K562 (cell line): ENCODE measurements around the gene SFRP5. TPM values are rescaled to one million over a fixed set of nuclear protein-coding genes. Genes with fewer than 3 reads are reported as not detected.

ENCODE experiments used
- ATAC-seq: fragments of 200-7000 bp; cut with Tn5 transposase; 3 replicates; pipeline ENCODE4 v1.9.1; 2020; ENCODE audit warnings: moderate library complexity
- BruUV-seq: library from RNA; stranded (reverse); fragments of 400-500 nt; replicated peaks from 2 replicates; lab custom pipeline; 2021; lab: Mats Ljungman, UMichigan
- CTCF ChIA-PET: fragments of 300-600 bp; formaldehyde crosslinking; extraction: SDS; loops from one replicate; lab custom pipeline; 2021; ENCODE audit warnings: low intra/inter-chr PET ratio; lab: Yijun Ruan, JAX
- POLR2A ChIA-PET: fragments of 300-600, 350-650 bp; sonication (Branson Sonifier 250); formaldehyde crosslinking; extraction: SDS; loops from one replicate; lab custom pipeline; 2021; ENCODE audit warnings: antibody characterized with exemption, inconsistent platforms; lab: Yijun Ruan, JAX
- DNase-seq, 4 experiments: peaks; one replicate each; pipeline versions ENCODE4 v3.0.0 to v3.0.0-alpha.2; 2011 to 2018; ENCODE audit warnings: low spot score in 3 of 4, mixed read lengths in 3 of 4; ENCODE audit errors: extremely low read depth in 1 of 4
- FAIRE-seq: peaks from 2 replicates; lab custom pipeline; 2011; peaks lifted over from hg19 to GRCh38; lab: Jason Lieb, UNC
- H2AFZ ChIP-seq: 2 replicates; pipeline ENCODE4 v1.6.0; 2011; ENCODE audit warnings: low read depth, low read length, control low read depth, inconsistent platforms
- H3K27ac ChIP-seq: fragments of 200-600 bp; 3 replicates; pipeline ENCODE4 v1.8.0; 2011; ENCODE audit warnings: low read depth, mild to moderate bottlenecking, control low read depth, inconsistent platforms, low read length, moderate library complexity, mixed read lengths; ENCODE audit errors: extremely low read depth
- H3K27me3 ChIP-seq, 2 experiments: fragments of 300-600 bp in 1 of 2; 2 replicates in 1 of 2; 3 replicates in 1 of 2; pipeline versions ENCODE4 v1.6.0 to v1.8.0; 2011; ENCODE audit warnings: inconsistent platforms in 2 of 2, low read length in 2 of 2, mild to moderate bottlenecking in 1 of 2, mixed read lengths in 1 of 2, moderate library complexity in 1 of 2; ENCODE audit not compliant: control insufficient read depth in 2 of 2, insufficient read depth in 2 of 2
- H3K36me3 ChIP-seq: fragments of 300-600 bp; 3 replicates; pipeline ENCODE4 v1.8.0; 2011; ENCODE audit warnings: mild to moderate bottlenecking, low read length, inconsistent platforms; ENCODE audit not compliant: control insufficient read depth, insufficient read depth
- H3K4me1 ChIP-seq, 2 experiments: fragments of 200-600 bp in 1 of 2; replicated peaks in 1 of 2; 2 replicates in 1 of 2; 3 replicates in 1 of 2; pipeline versions ENCODE4 v1.5.1 to v1.8.0; 2011; ENCODE audit warnings: inconsistent platforms in 2 of 2, low read length in 2 of 2, mild to moderate bottlenecking in 1 of 2, mixed read lengths in 1 of 2, moderate library complexity in 1 of 2; ENCODE audit not compliant: control insufficient read depth in 2 of 2, insufficient read depth in 2 of 2
- H3K4me2 ChIP-seq: 2 replicates; pipeline ENCODE4 v1.6.1; 2011; ENCODE audit warnings: low read length, control low read depth, inconsistent platforms, mixed read lengths; ENCODE audit not compliant: insufficient read depth
- H3K4me3 ChIP-seq: fragments of 200-600 bp; sonication (generic), shearing (Covaris generic); 2 replicates; pipeline ENCODE4 v1.5.1; 2016; ENCODE audit warnings: control low read depth, inconsistent platforms
- H3K79me2 ChIP-seq: fragments of 200-600 bp; 3 replicates; pipeline ENCODE4 v1.8.0; 2011; ENCODE audit warnings: low read length, inconsistent platforms; ENCODE audit not compliant: control insufficient read depth, insufficient read depth
- H3K9ac ChIP-seq, 2 experiments: 2 replicates each; pipeline versions ENCODE4 v1.6.0 to v1.6.1; 2011; ENCODE audit warnings: low read depth in 2 of 2, low read length in 2 of 2, control low read depth in 1 of 2, inconsistent platforms in 1 of 2, mild to moderate bottlenecking in 1 of 2, mixed read lengths in 1 of 2; ENCODE audit not compliant: insufficient read depth in 1 of 2
- H3K9me1 ChIP-seq: one replicate; pipeline ENCODE4 v1.6.0; 2011; ENCODE audit warnings: inconsistent platforms, mild to moderate bottlenecking, low read length, moderate library complexity; ENCODE audit not compliant: control insufficient read depth, insufficient read depth
- H3K9me3 ChIP-seq: replicated peaks from 2 replicates; pipeline ENCODE4 v1.5.1; 2011; ENCODE audit warnings: low read depth, low read length, inconsistent platforms; ENCODE audit not compliant: control insufficient read depth, insufficient read depth
- H4K20me1 ChIP-seq: replicated peaks from 2 replicates; pipeline ENCODE4 v1.6.1; 2011; ENCODE audit warnings: low read length, inconsistent platforms, mixed read lengths; ENCODE audit not compliant: control insufficient read depth, insufficient read depth
- ATF1 ChIP-seq, 2 experiments: fragments of 450-650 bp in 1 of 2; IDR thresholded peaks; 2 replicates each; pipeline ENCODE4 v1.6.1; 2016; ENCODE audit warnings: missing compliant biosample characterization in 1 of 2, missing genetic modification characterization in 1 of 2
- ATF3 ChIP-seq, 2 experiments: fragments of 450-650 bp in 1 of 2; sonication (generic) in 1 of 2; formaldehyde crosslinking in 1 of 2; IDR thresholded peaks in 1 of 2; conservative IDR thresholded peaks in 1 of 2; 2 replicates each; pipeline versions ENCODE4 v1.6.1 to v1.8.1; 2016 to 2023; ENCODE audit warnings: mild to moderate bottlenecking in 2 of 2, moderate library complexity in 2 of 2, inconsistent platforms in 1 of 2, missing genetic modification reagents in 1 of 2
- BRCA1 ChIP-seq, 2 experiments: fragments of 450-650 bp in 1 of 2; sonication (generic) in 1 of 2; formaldehyde crosslinking in 1 of 2; IDR thresholded peaks; 2 replicates each; pipeline versions ENCODE4 v1.5.0 to v1.6.1; 2017 to 2020; ENCODE audit warnings: mild to moderate bottlenecking in 1 of 2, missing genetic modification reagents in 1 of 2
- CEBPB ChIP-seq: fragments of 450-650 bp; IDR thresholded peaks from 2 replicates; pipeline ENCODE4 v1.6.1; 2016; ENCODE audit warnings: missing genetic modification characterization, missing compliant biosample characterization
- CTCFL ChIP-seq: IDR thresholded peaks from 2 replicates; pipeline ENCODE4 v1.6.1; 2011; ENCODE audit warnings: borderline replicate concordance, low read depth, mild to moderate bottlenecking, moderate library complexity, low read length; ENCODE audit not compliant: insufficient read depth, poor library complexity, severe bottlenecking
- DACH1 ChIP-seq: fragments of 450-650 bp; IDR thresholded peaks from 2 replicates; pipeline ENCODE4 v1.6.1; 2018; ENCODE audit not compliant: partially characterized antibody
- ETS2 ChIP-seq: IDR thresholded peaks from 2 replicates; pipeline ENCODE4 v1.6.1; 2016; ENCODE audit warnings: borderline replicate concordance, missing genetic modification characterization, mild to moderate bottlenecking, moderate library complexity, missing compliant biosample characterization; ENCODE audit not compliant: poor library complexity, severe bottlenecking
- FOXK2 ChIP-seq, 2 experiments: fragments of 450-650 bp; IDR thresholded peaks in 1 of 2; conservative IDR thresholded peaks in 1 of 2; 2 replicates each; pipeline ENCODE4 v1.6.1; 2016; ENCODE audit warnings: low read depth in 2 of 2, mild to moderate bottlenecking in 1 of 2
- HSF4 ChIP-seq: fragments of 250-450 bp; sonication (Bioruptor Pico); IDR thresholded peaks from 2 replicates; pipeline ENCODE4 v2.1.2; 2022; ENCODE audit warnings: mild to moderate bottlenecking, moderate library complexity, borderline replicate concordance
- JUND ChIP-seq, 2 experiments: IDR thresholded peaks; 2 replicates in 1 of 2; 3 replicates in 1 of 2; pipeline ENCODE4 v1.6.1; 2011; ENCODE audit warnings: borderline replicate concordance in 2 of 2, low read depth in 2 of 2, low read length in 2 of 2, improper control_type of control experiment in 1 of 2, missing biosample characterization in 1 of 2, missing genetic modification characterization in 1 of 2, missing genetic modification reagents in 1 of 2
- PHTF2 ChIP-seq: fragments of 250-450 bp; sonication (Bioruptor Pico); IDR thresholded peaks from 2 replicates; pipeline ENCODE4 v1.5.0; 2021; ENCODE audit warnings: mild to moderate bottlenecking
- PREB ChIP-seq: sonication (generic); formaldehyde crosslinking; IDR thresholded peaks from 2 replicates; pipeline ENCODE4 v1.8.1; 2023; ENCODE audit warnings: mild to moderate bottlenecking, missing genetic modification reagents
- RBM34 ChIP-seq: fragments of 200-400 bp; formaldehyde crosslinking; IDR thresholded peaks from 2 replicates; pipeline ENCODE4 v1.6.1; 2018; ENCODE audit warnings: low read length, borderline replicate concordance; ENCODE audit not compliant: insufficient read depth
- TAF1 ChIP-seq: IDR thresholded peaks from 2 replicates; pipeline ENCODE4 v1.6.1; 2011; ENCODE audit warnings: mild to moderate bottlenecking, low read length, moderate library complexity; ENCODE audit not compliant: insufficient read depth, control insufficient read depth, severe bottlenecking; ENCODE audit errors: extremely low read depth
- TARDBP ChIP-seq: fragments of 450-650 bp; IDR thresholded peaks from 2 replicates; pipeline ENCODE4 v1.6.1; 2016
- ZKSCAN3 ChIP-seq: fragments of 250-450 bp; sonication (Bioruptor Pico); IDR thresholded peaks from 2 replicates; pipeline ENCODE4 v1.4.0; 2020
- WGBS: fragments of 100-300 bp; shearing (Covaris generic); methylation state at CpG from one replicate; pipeline ENCODE4 v1.1.6; 2016; ENCODE audit warnings: low coverage, mixed read lengths; ENCODE audit not compliant: insufficient coverage; ENCODE audit errors: missing lambda C conversion rate; 5-methylcytosine and 5-hydroxymethylcytosine counted together
- in situ Hi-C: fragments of 300-500 bp; cut with MboI; formaldehyde crosslinking; loops from 4 replicates; pipeline ENCODE4 v1.15.0; 2018; ENCODE audit warnings: inconsistent platforms, mixed read lengths
- intact Hi-C: fragments of 100-400 bp; cut with micrococcal nuclease; formaldehyde crosslinking; loops from 2 replicates; pipeline ENCODE4 v1.14.2; 2022
- polyA plus RNA-seq, 8 experiments: library from polyadenylated mRNA; depleted of rRNA in 4 of 8; stranded (reverse) in 5 of 8; unstranded in 3 of 8; fragments of >200 nt; fragmentation: Nextera tagmentation in 2 of 8; fragmentation: Illumina TruSeq in 1 of 8; extraction: Ambion mirVana in 2 of 8; extraction: Trizol in 1 of 8; gene quantifications; 2 replicates each; pipeline versions ENCODE4 v1.2.1 to v1.2.3, GENCODE V29; 2011 to 2014; ENCODE audit warnings: inconsistent platforms in 1 of 8, missing spikeins in 1 of 8
- total RNA-seq, 7 experiments: library from RNA; depleted of rRNA in 6 of 7; stranded (reverse); fragments of >200 nt in 6 of 7; fragmentation: Illumina TruSeq in 2 of 7; extraction: Trizol in 2 of 7; gene quantifications; 2 replicates each; pipeline versions ENCODE4 v1.2.1 to v1.2.3, GENCODE V29; 2011 to 2021; ENCODE audit warnings: low replicate concordance in 1 of 7

SFRP5 gene
- total and polyA plus RNA-seq, 9 of the 15 experiments (the other 6 are each of a cell fraction or from before 2014, with no cell fraction given) = 0.07 to 0.29 (median 0.13) TPM; not detected in 3

GRCh38 chr10:97763411-97763810 is 8.4 kb downstream of the SFRP5 start (continued):
- TF ChIP-seq CTCFL (no peak), ATF3 (IDR thresholded peaks at IDR 0.05) (no peak), ATF3 (CRISPR knock-in tag; conservative IDR thresholded peaks at IDR 0.05) (no peak)

GRCh38 chr10:97762816-97763215 is 9.0 kb downstream of the SFRP5 start:
- Histone ChIP-seq H3K4me2 (no peak overlapping the region), H2AFZ (no peak overlapping the region), H3K79me2 (no peaks in the 10 kb centered on the region), H3K36me3 (peaks cover 25% of the 10 kb centered on the region; the same call in 1 of the 3 replicates), H3K9me1 (no peaks in the 10 kb centered on the region), H4K20me1 (no peaks in the 10 kb centered on the region; the same call in 1 of the 2 replicates), H3K27me3 (no peaks in the 10 kb centered on the region), H3K9me3 (no peaks in the 10 kb centered on the region), H3K9ac (peak overlapping the region in 1 of 2 experiments; percentile 45; a peak in 1 of 4 replicates), H3K4me1 (peaks cover 0 to 12% of the 10 kb centered on the region in 2 experiments; a peak in 2 of 5 replicates), H3K4me3 (no peak overlapping the region), H3K27ac (no peak overlapping the region)
- no TSS peak for BruUV-seq
- whole genome bisulfite sequencing = 88% methylated on average over 4 of the region's 5 CpGs
- ATAC-seq = no peak
- no peak for DNase-seq
- ChIA-PET CTCF (no interaction called here), POLR2A (interaction anchor here (1.0 kb wide), 1 partner anchor 18 kb away, joined by 4 read pairs; no protein-coding TSS in a partner anchor)
- intact Hi-C loops (no loop called here), in situ Hi-C loops (loop anchor here (25.0 kb wide), 1 partner anchor 99 kb away; no protein-coding TSS in a partner anchor)
- FAIRE-seq = no peak
- no peak for TF ChIP-seq ZKSCAN3 (CRISPR knock-in tag)
- no peak for TF ChIP-seq PREB
- no peak for TF ChIP-seq DACH1
- TF ChIP-seq HSF4 = no peak
- TF ChIP-seq BRCA1 (IDR thresholded peaks at IDR 0.05) = no peak
- TF ChIP-seq BRCA1 (CRISPR knock-in tag; IDR thresholded peaks at IDR 0.05) = no peak
- TF ChIP-seq TAF1 = no peak
- no peak for TF ChIP-seq JUND (IDR thresholded peaks at IDR 0.05; ENCODE audit: borderline replicate concordance, low read depth, low read length)
- TF ChIP-seq JUND (tag; IDR thresholded peaks at IDR 0.05; ENCODE audit: borderline replicate concordance, low read depth, low read length) = no peak
- no peak for TF ChIP-seq TARDBP
- no peak for TF ChIP-seq ATF1 (CRISPR knock-in tag; IDR thresholded peaks at IDR 0.05)
- no peak for TF ChIP-seq ATF1 (tag; IDR thresholded peaks at IDR 0.05)
- TF ChIP-seq RBM34 = no peak
- no peak for TF ChIP-seq FOXK2 (conservative IDR thresholded peaks at IDR 0.05 in 1 of 2, IDR thresholded peaks at IDR 0.05 in 1 of 2; ENCODE audit: low read depth in 2 of 2)
- TF ChIP-seq PHTF2 = no peak
- TF ChIP-seq CEBPB = no peak
- no peak for TF ChIP-seq ETS2 (tag)
